A549 (cell line): ENCODE measurements around the gene MEIKIN. TPM values are rescaled to one million over a fixed set of nuclear protein-coding genes. Genes with fewer than 3 reads are reported as not detected.

Experiments
- ATAC-seq, 2 experiments: fragments of 200-7000 bp in 1 of 2; fragments of >200 bp in 1 of 2; cut with Nextera tagmentation in 1 of 2; cut with Tn5 transposase in 1 of 2; 3 replicates each; pipeline versions ENCODE4 v1.8.0 to v1.9.1; 2018 to 2020; ENCODE audit warnings: mild to moderate bottlenecking in 1 of 2, moderate library complexity in 1 of 2
- CTCF ChIA-PET: fragments of 300-600 bp; sonication (Branson Sonifier 250); formaldehyde crosslinking; extraction: SDS; loops from one replicate; lab custom pipeline; 2021; ENCODE audit warnings: antibody characterized with exemption, inconsistent platforms; lab: Yijun Ruan, JAX
- POLR2A ChIA-PET: fragments of 350-600 bp; formaldehyde crosslinking; extraction: SDS; loops from one replicate; lab custom pipeline; 2021; ENCODE audit warnings: antibody characterized with exemption, inconsistent platforms; lab: Yijun Ruan, JAX
- DNase-seq, 2 experiments: peaks; one replicate each; pipeline versions ENCODE4 v3.0.0 to v3.0.0-alpha.2; 2011 to 2016; ENCODE audit warnings: low read depth in 1 of 2, low spot score in 1 of 2
- FAIRE-seq: peaks from 2 replicates; lab custom pipeline; 2011; peaks lifted over from hg19 to GRCh38; lab: Jason Lieb, UNC
- H3K27ac ChIP-seq, 2 experiments: fragments of >200 bp; sonication (Bioruptor Twin); formaldehyde crosslinking; 3 replicates each; pipeline ENCODE4 v1.5.1; 2016 to 2017
- H3K4me1 ChIP-seq: fragments of >200 bp; sonication (Bioruptor Twin); formaldehyde crosslinking; 3 replicates; pipeline ENCODE4 v1.6.1; 2016
- H3K4me2 ChIP-seq: fragments of >200 bp; sonication (Bioruptor Twin); formaldehyde crosslinking; 3 replicates; pipeline ENCODE4 v1.6.1; 2016
- H3K4me3 ChIP-seq: fragments of >200 bp; sonication (Bioruptor Twin); formaldehyde crosslinking; 3 replicates; pipeline ENCODE4 v1.5.1; 2016
- H3K9me3 ChIP-seq: fragments of >200 bp; sonication (Bioruptor Twin); formaldehyde crosslinking; 3 replicates; pipeline ENCODE4 v1.6.1; 2016
- CBX8 ChIP-seq: fragments of 200-600 bp; sonication (generic); IDR thresholded peaks from 2 replicates; pipeline ENCODE4 v1.6.1; 2016
- CHD4 ChIP-seq: fragments of 200-600 bp; sonication (generic); IDR thresholded peaks from 2 replicates; pipeline ENCODE4 v1.6.1; 2016; ENCODE audit warnings: antibody characterized with exemption, mild to moderate bottlenecking, borderline replicate concordance
- ESRRA ChIP-seq: fragments of 150-350 bp; IDR thresholded peaks from 2 replicates; pipeline ENCODE4 v1.6.1; 2014; ENCODE audit warnings: mild to moderate bottlenecking, low read length, borderline replicate concordance
- FOSL2 ChIP-seq, 2 experiments: fragments of 450-650 bp in 1 of 2; fragments of >200 bp in 1 of 2; sonication (Bioruptor Twin) in 1 of 2; formaldehyde crosslinking; IDR thresholded peaks; 2 replicates each; pipeline versions ENCODE4 v1.5.0 to v1.6.1; 2016 to 2020; ENCODE audit warnings: mild to moderate bottlenecking in 1 of 2, moderate library complexity in 1 of 2
- HMGXB4 ChIP-seq: fragments of 250-450 bp; sonication (Bioruptor Pico); IDR thresholded peaks from 2 replicates; pipeline ENCODE4 v1.5.0; 2021; ENCODE audit warnings: mild to moderate bottlenecking, moderate library complexity, borderline replicate concordance
- HOXB13 ChIP-seq: fragments of 250-450 bp; sonication (Bioruptor Pico); IDR thresholded peaks from 2 replicates; pipeline ENCODE4 v1.5.0; 2020; ENCODE audit warnings: low read depth, mild to moderate bottlenecking, moderate library complexity
- MAFK ChIP-seq: fragments of 450-650 bp; IDR thresholded peaks from 2 replicates; pipeline ENCODE4 v1.6.1; 2014; ENCODE audit not compliant: partially characterized antibody
- MYC ChIP-seq: IDR thresholded peaks from 2 replicates; pipeline ENCODE4 v1.6.1; 2012; ENCODE audit warnings: mild to moderate bottlenecking, inconsistent platforms, low read length, improper control_type of control experiment, borderline replicate concordance
- NFE2L2 ChIP-seq: fragments of 150-350 bp; conservative IDR thresholded peaks from 2 replicates; pipeline ENCODE4 v1.6.1; 2014; ENCODE audit warnings: low read length
- NPAS2 ChIP-seq: fragments of 250-450 bp; sonication (Bioruptor Pico); IDR thresholded peaks from 2 replicates; pipeline ENCODE4 v1.8.0; 2022; ENCODE audit warnings: mild to moderate bottlenecking, moderate library complexity, borderline replicate concordance
- RCOR1 ChIP-seq: fragments of 150-350 bp; IDR thresholded peaks from 2 replicates; pipeline ENCODE4 v1.6.1; 2014; ENCODE audit warnings: antibody characterized with exemption, low read length, low read depth
- REST ChIP-seq: fragments of 200-600 bp; sonication (generic); IDR thresholded peaks from 2 replicates; pipeline ENCODE4 v1.6.1; 2016; ENCODE audit warnings: antibody characterized with exemption, mild to moderate bottlenecking, moderate library complexity
- RNF2 ChIP-seq: fragments of 200-600 bp; sonication (generic); IDR thresholded peaks from 2 replicates; pipeline ENCODE4 v1.6.1; 2016; ENCODE audit warnings: low read depth, mild to moderate bottlenecking, antibody characterized with exemption, moderate library complexity, borderline replicate concordance
- TFCP2L1 ChIP-seq: fragments of 250-450 bp; sonication (Bioruptor Pico); IDR thresholded peaks from 2 replicates; pipeline ENCODE4 v1.5.0; 2021; ENCODE audit warnings: mild to moderate bottlenecking
- ZC3H11A ChIP-seq: fragments of 450-650 bp; IDR thresholded peaks from 2 replicates; pipeline ENCODE4 v1.6.1; 2014; ENCODE audit warnings: antibody characterized with exemption, mild to moderate bottlenecking
- ZNF302 ChIP-seq: fragments of 250-450 bp; sonication (Bioruptor Pico); IDR thresholded peaks from 2 replicates; pipeline ENCODE4 v1.9.0; 2021; ENCODE audit warnings: inconsistent platforms, mild to moderate bottlenecking, moderate library complexity
- whole genome bisulfite sequencing: methylation state at CpG from one replicate; pipeline ENCODE4 v1.1.6; 2017; ENCODE audit errors: missing lambda C conversion rate; 5-methylcytosine and 5-hydroxymethylcytosine counted together
- polyA minus RNA-seq: library from RNA; depleted of rRNA, polyadenylated mRNA; stranded (reverse); fragments of >200 nt; gene quantifications from 2 replicates; pipeline ENCODE4 v1.2.3, GENCODE V29; 2011; rRNA and poly(A)+ RNA removed
- polyA plus RNA-seq, 4 experiments: library from polyadenylated mRNA; depleted of rRNA in 3 of 4; stranded (reverse); fragments of >200 nt; fragmentation: RNase III in 1 of 4; extraction: RNeasy Plus Mini Kit Qiagen cat#74134 plus additional on column Dnase treatment in 1 of 4; gene quantifications; 2 replicates in 3 of 4; 3 replicates in 1 of 4; pipeline ENCODE4 v1.2.3, GENCODE V29; 2011 to 2017

The MEIKIN gene
- not detected in 2 replicates for polyA plus RNA-seq (2011; rRNA removed)
- polyA plus RNA-seq (2012; cell fraction: cytosol; rRNA removed) = not detected in 2 replicates
- not detected in 2 replicates for polyA plus RNA-seq (2012; cell fraction: nucleus; rRNA removed)
- not detected in 3 replicates for polyA plus RNA-seq (2017; fragmentation: RNase III; extraction: RNeasy Plus Mini Kit Qiagen cat#74134 plus additional on column Dnase treatment)
- not detected in 2 replicates for polyA minus RNA-seq

GRCh38 chr5:131945551-131946168, at the start of gene MEIKIN:
TSS of gene MEIKIN (minus strand) at chr5:131945663. CDS start at chr5:131945505, 158 bp downstream.
- POLR2A ChIA-PET = no interaction called here
- CTCF ChIA-PET = interaction anchor here (1.2 kb wide), 1 partner anchor 9 kb away, joined by 3 read pairs; no protein-coding TSS in a partner anchor
- TF ChIP-seq ZNF302 (CRISPR knock-in tag) = no peak
- TF ChIP-seq NPAS2 (CRISPR knock-in tag) = no peak
- TF ChIP-seq FOSL2 (IDR thresholded peaks at IDR 0.05) = no peak
- no peak for TF ChIP-seq FOSL2 (CRISPR knock-in tag; IDR thresholded peaks at IDR 0.05)
- TF ChIP-seq ZC3H11A = no peak
- TF ChIP-seq HOXB13 (CRISPR knock-in tag) = no peak
- TF ChIP-seq TFCP2L1 = no peak
- no peak for TF ChIP-seq MYC
- TF ChIP-seq REST = no peak
- TF ChIP-seq RNF2 = no peak
- TF ChIP-seq MAFK = no peak
- TF ChIP-seq CHD4 = no peak
- no peak for TF ChIP-seq CBX8
- no peak for TF ChIP-seq RCOR1
- TF ChIP-seq HMGXB4 = no peak
- Histone ChIP-seq H3K9me3 (no peaks in the 10 kb centered on the region), H3K27ac (no peak within 1 kb of the TSS), H3K4me2 (no peak within 1 kb of the TSS), H3K4me3 (no peak within 1 kb of the TSS), H3K4me1 (no peaks in the 10 kb centered on the region)
- FAIRE-seq (no peak), DNase-seq (no peak), ATAC-seq (no peak)
- 89% methylated on average over 24 of the region's 24 CpGs for WGBS

GRCh38 chr5:131994533-131995226, 49.2 kb upstream of the MEIKIN start:
- no peak overlapping the region for H3K4me3 ChIP-seq
- ChIA-PET POLR2A (no interaction called here), CTCF (interaction anchor here (1.2 to 4.1 kb wide), 4 partner anchors 8 to 405 kb away, joined by 4 to 22 read pairs (median 4); no protein-coding TSS in a partner anchor)
- DNase-seq = no peak
- no peak for FAIRE-seq
- H3K4me1 ChIP-seq = no peaks in the 10 kb centered on the region
- TF ChIP-seq ESRRA = no peak
- no peak for TF ChIP-seq NFE2L2
- WGBS = 64% methylated on average over 7 of the region's 7 CpGs
- H3K9me3 ChIP-seq = no peaks in the 10 kb centered on the region
- ATAC-seq = no peak
- no peak overlapping the region for H3K4me2 ChIP-seq
- H3K27ac ChIP-seq = no peak overlapping the region
